ENCODE results near the gene TUFT1. TPM values are rescaled to one million over a fixed set of nuclear protein-coding genes. Genes with fewer than 3 reads are reported as not detected.

The TUFT1 gene
- total and polyA plus RNA-seq, 9 of the 15 experiments (the other 6 are each of a cell fraction or from before 2014, with no cell fraction given), result 0.54 to 2.0 (median 1.7) TPM

- TF ChIP-seq HMBOX1 (IDR thresholded peaks at IDR 0.05) (peak; percentile 32; the same call in 1 of the 2 replicates), BRCA1 (IDR thresholded peaks at IDR 0.05) (no peak), BRCA1 (CRISPR knock-in tag; IDR thresholded peaks at IDR 0.05) (no peak), SLC30A9 (CRISPR knock-in tag; IDR thresholded peaks at IDR 0.05) (no peak), ZFX (CRISPR knock-in tag; IDR thresholded peaks at IDR 0.05) (peak; percentile 78), EP300 (IDR thresholded peaks at IDR 0.05; ENCODE audit: low read length) (0 out of 2 replicates have a peak, but pooled peaks have one; percentile 9), MEF2A (IDR thresholded peaks at IDR 0.05; ENCODE audit: control insufficient read depth, low read depth, low read length) (no peak), MTA1 (IDR thresholded peaks at IDR 0.05; ENCODE audit: borderline replicate concordance) (no peak), USF1 (CRISPR knock-in tag; IDR thresholded peaks at IDR 0.05) (no peak), NFE2 (IDR thresholded peaks at IDR 0.05; ENCODE audit: low read depth) (peak; percentile 27; the same call in 1 of the 2 replicates), MYC (IDR thresholded peaks at IDR 0.05; ENCODE audit: low read depth, low read length) (0 out of 2 replicates have a peak, but pooled peaks have one; percentile 2), MYC (CRISPR knock-in tag; IDR thresholded peaks at IDR 0.05; ENCODE audit: borderline replicate concordance, low read depth) (no peak), L3MBTL2 (IDR thresholded peaks at IDR 0.05) (peak; percentile 37; the same call in 1 of the 2 replicates), CEBPB (tag; IDR thresholded peaks at IDR 0.05) (no peak), NR2C2 (CRISPR knock-in tag; IDR thresholded peaks at IDR 0.05) (no peak), NR2C2 (tag; IDR thresholded peaks at IDR 0.05) (peak; percentile 44; the same call in 1 of the 2 replicates), SNRNP70 (optimal IDR thresholded peaks at IDR 0.05; ENCODE audit: low read depth, low read length) (no peak), ZNF589 (CRISPR knock-in tag; IDR thresholded peaks at IDR 0.05; ENCODE audit: low read depth) (peak; percentile 36; the same call in 1 of the 2 replicates), WHSC1 (IDR thresholded peaks at IDR 0.05; ENCODE audit: low read length) (no peak), PCBP2 (IDR thresholded peaks at IDR 0.05; ENCODE audit: low read depth, low read length, poor library complexity, severe bottlenecking) (no peak), ID3 (CRISPR knock-in tag; IDR thresholded peaks at IDR 0.05) (no peak), ID3 (tag; IDR thresholded peaks at IDR 0.05) (no peak), ELF1 (tag; IDR thresholded peaks at IDR 0.05) (peak; percentile 6; the same call in 1 of the 2 replicates), GTF2E2 (tag; IDR thresholded peaks at IDR 0.05) (no peak), USF2 (CRISPR knock-in tag; IDR thresholded peaks at IDR 0.05) (no peak), SRF (CRISPR knock-in tag; IDR thresholded peaks at IDR 0.05) (peak in 1 of 2 experiments; percentile 83; a peak in 2 of 4 replicates)
These were observed 37.9 kb upstream of the TUFT1 start (continued) for GRCh38 chr1:151502035-151502700.

Data from K562 (cell line).